GM19372 (cell line): ENCODE results near the gene ATXN7L1.
"Not testable (repeated sequence)": the region's sequence is repeated elsewhere in the genome, so short reads cannot be mapped to it uniquely, and the experiment has no call there.

Source experiments
- ATAC-seq: cut with Tn5 transposase; IDR thresholded peaks from one replicate; pipeline ENCODE4 v1.9.1; 2021; ENCODE audit warnings: mild to moderate bottlenecking, low read depth, moderate library complexity; ENCODE audit not compliant: unreplicated experiment

ATXN7L1 gene

DNA sequence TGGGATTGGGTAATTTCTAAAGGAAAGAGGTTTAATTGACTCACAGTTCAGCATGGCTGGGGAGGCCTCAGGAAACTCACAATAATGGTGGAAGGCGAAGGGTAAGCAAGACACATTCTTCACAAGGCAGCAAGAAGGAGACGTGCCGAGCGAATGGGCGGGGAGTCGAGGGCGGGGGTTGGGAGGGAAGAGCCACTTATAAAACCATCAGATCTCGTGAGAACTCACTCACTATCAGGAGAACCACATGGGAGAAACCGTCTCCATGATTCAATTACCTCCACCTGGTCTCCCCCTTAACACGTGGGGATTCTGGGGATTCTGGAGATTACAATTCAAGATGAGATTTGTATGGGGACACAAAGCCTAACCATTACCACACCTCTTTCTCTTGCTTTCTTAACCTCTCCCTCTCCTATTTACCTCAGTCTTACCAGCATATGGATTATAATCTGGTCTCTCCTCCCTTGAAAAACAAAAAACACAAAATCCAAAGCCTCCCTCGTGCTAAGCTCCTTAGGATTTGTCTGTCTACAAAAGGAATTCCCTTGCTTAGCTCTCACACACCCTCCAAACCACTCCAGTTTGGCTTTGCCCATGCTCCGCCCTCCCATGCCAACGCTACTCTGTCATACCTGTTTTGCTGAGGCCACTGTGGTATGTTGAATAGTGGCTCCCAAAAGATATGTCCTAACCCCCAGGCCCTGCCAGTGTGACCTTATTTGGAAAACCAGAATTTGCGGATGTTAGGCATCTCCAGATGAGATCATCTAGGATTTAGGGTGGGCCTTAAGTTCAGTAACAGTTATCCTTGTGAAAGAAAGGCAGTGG lies 275.5 kb downstream of the ATXN7L1 start:
- ATAC-seq: no peak

DNA sequence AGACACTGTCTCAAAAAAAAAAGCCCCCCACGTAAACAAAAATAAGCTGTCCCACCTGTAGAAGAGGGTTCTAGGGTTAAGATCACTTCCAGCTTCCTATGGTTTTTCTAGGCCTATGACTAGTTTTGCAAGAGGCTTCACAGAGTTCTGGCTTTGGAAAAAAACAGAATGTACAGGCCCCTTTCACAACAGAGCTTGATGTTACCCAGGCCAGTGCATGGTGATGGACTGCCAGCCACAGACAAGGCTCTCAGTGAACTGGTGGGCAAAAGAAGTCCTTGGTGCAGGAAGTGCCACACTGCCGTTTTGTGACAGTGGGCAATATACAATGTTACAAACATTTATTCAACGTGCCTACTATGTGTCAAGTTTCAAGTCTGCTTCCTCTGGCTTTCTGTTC lies 276.8 kb downstream of the ATXN7L1 start:
- no peak for ATAC-seq

DNA sequence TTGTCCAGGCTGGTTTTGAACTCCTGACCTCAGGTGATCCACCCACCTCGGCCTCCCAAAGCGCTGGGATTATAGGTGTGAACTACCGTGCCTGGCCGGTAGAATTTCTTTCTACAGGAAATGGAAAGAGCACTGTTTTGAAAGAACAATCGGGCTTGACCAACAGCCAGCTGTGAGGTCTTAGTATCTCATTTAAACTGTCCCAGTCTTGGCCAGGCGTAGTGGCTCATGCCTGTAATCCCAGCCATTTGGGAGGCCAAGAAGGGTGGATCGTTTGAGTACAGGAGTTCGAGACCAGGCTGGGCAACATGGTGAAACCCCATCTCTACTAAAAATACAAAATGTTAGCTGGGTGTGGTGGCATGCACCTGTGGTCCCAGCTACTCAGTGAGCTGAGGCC lies 277.3 kb downstream of the ATXN7L1 start:
- ATAC-seq: not testable (repeated sequence)

DNA sequence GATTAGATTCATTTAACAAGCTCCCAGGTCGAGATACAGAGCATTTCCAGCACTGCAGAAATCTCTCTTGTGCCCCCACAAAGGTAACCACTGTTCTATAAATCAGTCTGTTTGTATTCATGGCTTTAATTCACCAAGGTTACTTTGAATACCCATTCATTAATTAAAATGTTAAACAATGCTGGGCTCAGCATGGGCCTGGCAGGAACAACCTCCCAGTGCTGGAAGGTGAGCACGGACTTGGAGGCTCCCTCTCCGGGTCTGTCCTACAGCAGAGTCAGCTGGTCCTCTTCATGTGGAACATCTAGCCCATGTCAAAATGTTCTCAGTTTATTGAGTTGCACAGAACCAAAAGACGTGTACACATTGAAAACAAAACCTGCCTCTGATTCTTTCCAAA lies 279.5 kb downstream of the ATXN7L1 start:
- no peak for ATAC-seq

DNA sequence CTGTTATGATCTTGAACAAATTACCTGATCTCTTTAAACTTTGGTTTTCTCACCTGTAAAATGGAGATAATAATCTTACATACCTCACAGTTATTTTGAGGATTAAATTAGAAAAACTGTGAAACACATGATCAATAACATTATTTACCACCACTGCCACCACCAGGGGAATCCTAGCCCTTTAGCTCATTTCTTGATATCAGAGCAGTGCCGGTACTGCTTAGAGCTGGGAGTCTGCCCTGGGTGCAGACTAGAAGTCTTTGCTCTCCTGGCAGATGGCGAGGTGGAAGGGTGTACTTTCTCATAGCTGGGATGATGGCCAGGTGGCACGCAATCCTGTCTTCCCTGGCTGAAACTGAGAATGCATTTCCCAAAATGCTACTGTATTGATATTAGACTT lies 282.4 kb downstream of the ATXN7L1 start:
- no peak for ATAC-seq

DNA sequence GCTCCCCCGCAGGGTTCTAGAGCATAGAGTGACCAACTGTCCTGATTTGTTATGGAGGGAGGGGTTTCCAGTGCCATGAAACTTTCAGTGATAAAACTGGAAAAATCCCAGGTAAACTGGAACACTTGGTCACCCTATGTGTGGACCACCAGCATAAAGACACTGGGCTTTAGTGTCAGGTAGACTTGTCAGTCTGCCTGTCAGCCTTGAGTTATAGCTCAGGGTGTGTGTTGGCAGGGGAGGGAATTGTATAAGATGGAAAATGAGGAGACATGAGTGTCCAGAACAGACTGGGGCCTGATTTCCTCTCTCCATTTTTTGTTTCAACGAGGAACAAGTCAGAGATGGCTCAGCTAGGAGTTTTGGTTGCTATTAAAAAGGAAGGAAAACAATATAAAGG lies 284.9 kb downstream of the ATXN7L1 start:
- no peak for ATAC-seq

DNA sequence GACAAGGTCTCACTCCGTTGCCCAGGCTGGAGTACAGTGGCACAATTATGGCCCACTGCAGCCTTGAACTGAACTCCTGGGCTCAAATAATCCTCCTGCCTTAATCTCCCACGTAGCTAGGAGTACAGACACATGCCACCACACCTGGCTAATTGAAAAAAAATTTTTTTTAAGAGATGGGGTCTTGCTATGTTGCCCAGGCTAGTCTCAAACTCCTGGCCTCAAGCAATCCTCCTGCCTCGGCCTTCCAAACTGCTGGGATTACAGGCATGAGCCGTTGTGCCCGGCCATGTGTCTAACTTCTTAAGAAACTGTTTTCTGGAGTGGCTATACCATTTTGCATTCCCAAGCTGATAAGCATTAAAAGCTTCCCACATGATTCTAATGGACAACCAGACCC lies 285.6 kb downstream of the ATXN7L1 start:
- no peak for ATAC-seq

DNA sequence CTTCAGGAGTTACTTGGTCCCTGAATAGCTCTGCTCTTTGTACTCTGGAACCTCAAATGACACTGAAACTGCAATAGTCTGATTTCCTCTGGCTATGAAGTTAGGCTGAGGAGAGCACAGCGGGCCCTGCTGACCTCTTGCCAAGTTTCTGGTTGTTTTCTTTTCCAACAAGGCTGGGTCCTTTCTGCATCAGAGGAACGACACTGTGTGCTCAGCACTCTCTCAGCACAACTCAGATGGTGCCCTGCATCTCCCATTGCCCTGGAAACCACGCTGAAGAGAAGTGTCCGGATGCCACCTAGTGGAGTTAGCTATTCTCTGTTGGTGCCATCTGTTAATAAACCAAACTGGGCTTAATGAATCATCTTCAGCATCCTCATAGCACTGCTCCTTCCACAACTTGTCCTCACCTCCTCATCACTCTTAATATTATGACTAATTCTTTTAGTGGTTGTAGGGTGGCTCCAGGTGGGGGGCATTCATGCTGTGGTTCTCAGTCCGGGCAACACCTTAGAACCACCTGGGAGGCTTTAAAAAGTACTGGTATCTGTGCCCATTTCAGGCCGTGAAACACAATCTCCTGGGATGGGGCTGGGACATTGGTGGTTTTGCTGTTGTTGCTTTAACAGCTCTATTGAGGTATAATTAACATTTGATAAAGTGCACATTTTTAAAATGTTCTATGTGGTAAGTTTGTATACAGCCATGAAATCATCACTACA lies 286.9 kb downstream of the ATXN7L1 start:
- peak; percentile 79 for ATAC-seq

DNA sequence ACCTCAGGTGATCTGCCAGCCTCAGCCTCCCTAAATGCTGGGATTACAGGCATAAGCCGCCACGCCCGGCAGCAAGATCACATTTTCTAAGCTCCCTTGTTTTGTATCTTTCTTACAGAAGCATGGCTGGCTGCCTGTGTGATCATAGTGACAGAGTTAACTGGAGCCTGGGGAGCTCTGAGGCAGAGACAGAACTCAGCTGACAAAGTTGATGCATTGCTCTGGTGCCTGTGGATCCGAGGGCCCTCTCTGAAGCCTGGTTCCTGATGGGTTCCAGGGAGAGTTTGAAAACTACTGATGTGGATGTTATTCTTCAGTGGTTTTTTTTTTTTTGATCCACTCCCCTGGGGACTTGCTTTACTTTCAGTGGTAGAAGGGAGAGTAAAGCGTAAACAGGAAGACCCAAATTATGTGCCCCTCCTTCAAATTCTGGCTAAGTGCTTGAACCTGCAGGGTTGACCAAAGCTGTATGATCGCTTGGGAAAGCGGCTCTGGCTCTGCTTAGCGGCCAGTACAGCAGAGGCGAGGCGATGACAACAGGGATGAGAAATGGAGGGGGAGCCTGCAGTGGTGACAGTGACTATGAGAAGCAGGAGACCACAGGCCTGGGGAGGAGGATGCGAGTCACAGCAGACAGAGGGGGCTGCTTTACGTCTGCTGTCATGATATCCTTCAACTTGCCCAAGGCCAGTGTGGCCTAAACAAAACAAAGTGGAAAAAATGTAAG lies 288.3 kb downstream of the ATXN7L1 start:
- ATAC-seq: no peak

DNA sequence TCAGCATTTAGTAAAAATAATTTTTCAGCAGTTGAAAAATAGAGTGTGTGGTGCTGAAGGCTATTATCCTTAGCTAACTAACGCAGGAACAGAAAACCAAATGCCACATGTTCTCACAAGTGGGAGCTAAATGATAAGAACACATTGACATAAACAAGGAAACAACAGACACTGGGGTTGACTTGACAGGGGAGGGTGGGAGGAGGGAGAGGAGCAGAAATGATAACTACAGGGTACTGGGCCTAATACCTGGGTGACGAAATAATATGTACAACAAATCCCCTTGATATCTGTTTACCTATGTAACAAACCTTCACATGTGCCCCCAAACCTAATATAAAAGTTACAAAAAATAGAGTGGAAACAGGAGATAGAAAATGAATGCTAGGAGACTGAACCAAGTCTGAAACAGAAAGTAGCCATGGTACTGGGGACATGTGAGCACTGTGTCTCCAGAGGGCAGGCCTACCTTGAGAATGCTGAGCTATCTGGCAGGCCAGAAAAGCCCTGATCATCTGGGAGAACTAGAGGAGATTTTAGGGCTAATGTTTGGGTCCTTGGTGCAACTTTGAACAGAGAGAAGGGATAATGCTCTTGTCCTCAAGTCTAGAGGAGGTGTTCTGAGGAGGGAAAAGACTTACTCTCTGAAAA lies 290.4 kb downstream of the ATXN7L1 start:
- no peak for ATAC-seq

DNA sequence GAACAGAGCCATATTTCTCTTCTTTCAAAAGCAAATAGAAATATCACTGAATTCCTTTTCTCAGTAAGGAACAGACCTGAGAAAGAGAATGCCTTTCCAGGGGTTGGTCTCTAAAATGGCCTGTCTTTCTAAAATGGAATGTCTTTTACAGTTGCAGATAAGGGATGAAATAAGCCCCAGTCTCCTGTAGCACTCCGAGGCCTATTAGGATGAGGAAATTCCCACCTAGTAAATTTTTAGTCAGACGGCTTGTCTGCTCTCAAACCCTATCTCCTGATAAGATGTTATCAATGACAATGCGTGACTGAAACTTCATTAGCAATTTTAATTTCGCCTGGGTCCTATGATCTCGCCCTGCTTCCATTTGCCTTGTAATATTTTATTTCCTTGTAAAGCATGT lies 292.2 kb downstream of the ATXN7L1 start:
- no peak for ATAC-seq

DNA sequence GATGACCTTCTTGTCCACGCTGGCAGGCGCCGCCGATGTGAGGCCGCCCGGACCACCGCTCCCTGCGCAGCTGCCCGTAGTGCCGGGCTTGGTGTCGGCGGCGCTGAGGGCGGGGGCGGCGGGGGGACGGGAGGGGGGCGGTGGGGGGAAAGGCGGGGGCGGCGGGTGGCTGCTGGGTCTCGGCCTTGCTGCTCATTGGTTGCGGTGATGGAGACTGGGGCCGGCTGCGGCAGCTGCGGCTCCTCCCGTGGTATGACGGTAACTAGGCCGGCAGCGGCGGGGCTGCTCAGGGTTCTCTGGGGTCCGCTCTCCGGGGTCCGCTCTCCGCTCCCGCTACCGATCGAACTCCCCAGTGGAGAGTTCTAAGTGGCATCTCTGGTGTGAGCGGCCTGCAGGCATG lies 293.3 kb downstream of the ATXN7L1 start:
- no peak for ATAC-seq

DNA sequence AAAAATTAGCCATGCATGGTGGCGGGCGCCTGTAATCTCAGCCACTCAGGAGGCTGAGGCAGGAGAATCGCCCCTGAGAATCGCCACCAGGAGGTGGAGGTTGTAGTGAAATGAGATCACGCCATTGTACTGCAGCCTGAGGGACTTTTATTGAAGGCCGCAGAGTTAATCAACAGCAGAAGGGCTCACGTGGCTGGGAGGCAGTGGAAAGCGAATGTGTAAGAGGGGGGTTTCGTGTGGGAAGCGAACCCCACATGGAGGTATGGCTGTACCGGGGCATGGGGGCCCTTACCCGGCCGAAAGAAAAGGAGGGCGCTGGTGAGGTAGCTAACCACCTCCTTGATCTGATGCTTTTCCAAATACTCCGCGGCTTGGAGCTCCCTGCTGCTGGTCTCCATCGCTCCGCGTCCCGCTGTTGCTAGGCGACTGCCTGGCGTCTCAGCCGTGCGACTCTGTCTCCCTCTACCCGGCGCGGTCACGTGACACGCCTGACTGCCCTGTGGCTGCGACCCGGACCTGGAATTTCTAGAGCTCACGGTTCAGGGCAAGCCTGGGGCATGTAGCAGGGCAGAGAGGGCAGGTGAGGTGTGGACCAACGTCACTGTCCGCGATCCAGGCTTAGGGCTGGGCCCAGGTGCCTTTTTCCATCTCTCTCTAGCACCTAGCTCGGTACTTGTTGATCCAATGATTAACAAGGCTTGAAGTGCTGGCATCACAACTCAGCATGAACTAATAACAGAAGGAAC lies 295.2 kb downstream of the ATXN7L1 start, which contains the start of gene EFCAB10:
Gene EFCAB10 (minus strand): TSS at position 428 of the 746 bp plus-strand sequence. CDS start 30 bp downstream, at position 398.
- ATAC-seq: no peak

DNA sequence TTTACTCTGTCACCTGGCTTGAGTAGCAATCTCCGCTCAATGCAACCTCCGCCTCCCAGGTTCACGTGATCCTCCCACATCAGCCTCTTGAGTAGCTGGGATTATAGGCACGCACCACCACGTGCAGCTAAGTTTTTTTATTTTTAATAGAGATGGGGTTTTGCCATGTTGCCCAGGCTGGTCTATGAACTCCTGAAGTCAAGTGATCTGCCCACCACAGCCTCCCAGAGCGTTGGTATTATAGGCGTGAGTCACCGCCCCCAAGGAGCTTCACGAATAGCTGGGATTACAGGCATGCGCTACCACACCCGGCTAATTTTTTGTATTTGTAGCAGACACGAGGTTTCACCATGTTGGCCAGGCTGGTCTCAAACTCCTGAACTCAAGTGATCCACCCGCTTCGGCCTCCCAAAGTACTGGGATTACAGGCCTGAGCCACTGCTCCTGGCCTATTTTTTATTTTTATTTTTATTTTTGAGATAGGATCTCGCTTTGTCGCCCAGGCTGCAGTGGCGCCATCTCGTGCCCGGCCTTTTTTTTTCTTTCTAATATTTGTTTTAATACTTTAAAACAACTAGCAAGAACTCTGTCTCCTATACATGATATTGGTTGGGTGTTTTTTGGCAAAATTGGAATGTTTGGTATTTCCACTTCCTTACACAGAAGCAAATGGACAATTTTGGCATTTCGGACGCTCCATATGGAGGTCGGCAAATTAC lies 296.2 kb downstream of the ATXN7L1 start:
- ATAC-seq: no peak

DNA sequence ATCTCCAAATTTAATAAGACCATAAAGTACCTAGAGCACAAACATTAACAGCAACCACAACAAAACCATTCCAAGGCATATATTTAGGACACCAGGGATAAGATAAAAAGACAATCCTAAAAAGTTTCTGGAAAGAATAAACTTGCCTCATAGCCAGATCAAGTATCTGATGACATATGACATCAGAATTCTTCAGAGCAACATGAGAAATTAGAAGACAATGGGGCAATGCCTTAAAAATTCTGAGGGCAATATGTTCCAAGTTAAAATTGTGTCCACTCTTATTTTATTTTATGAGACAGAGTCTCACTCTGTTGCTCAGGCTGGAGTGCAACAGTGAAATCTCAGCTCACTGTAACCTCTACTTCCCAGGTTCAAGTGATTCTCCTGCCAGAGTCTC lies 297.9 kb downstream of the ATXN7L1 start:
- no peak for ATAC-seq

DNA sequence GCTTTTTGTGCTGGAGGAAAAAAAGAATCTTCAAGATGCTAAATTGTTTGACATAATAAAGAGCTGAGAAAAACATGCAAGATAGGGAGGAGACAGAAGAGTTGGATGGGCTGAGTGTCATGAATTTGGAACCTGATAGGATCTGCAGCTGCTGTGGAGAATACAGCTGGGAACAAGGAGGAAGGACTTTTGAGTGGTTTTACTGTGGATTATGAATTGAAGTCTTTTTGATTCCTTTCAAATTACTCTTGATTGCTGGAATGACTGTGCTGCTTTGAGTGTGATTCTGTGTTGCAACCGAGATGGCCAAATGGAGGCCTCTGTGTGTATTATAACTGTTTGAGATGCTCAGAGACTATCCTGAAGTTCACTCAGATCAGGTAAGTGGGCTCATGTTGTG lies 299.1 kb downstream of the ATXN7L1 start:
- ATAC-seq: no peak

DNA sequence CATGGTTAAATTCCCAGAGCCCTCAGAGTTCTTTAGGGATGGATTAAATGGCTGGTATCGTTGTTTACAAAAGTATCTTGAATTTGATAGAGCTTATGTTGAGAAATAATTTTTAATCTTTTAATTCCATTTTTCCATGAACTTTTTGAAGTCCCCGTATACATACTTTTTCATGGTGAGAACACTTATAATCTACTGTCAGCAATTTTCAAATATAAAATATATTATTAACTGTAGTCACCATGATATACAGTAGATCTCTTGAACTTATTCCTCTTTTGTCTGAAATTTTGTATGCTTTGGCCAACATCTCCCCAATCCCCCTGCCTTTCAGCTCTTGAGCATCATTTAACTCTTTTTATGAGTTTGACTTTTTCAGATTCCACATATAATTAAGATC lies 304.5 kb downstream of the ATXN7L1 start:
- no peak for ATAC-seq

DNA sequence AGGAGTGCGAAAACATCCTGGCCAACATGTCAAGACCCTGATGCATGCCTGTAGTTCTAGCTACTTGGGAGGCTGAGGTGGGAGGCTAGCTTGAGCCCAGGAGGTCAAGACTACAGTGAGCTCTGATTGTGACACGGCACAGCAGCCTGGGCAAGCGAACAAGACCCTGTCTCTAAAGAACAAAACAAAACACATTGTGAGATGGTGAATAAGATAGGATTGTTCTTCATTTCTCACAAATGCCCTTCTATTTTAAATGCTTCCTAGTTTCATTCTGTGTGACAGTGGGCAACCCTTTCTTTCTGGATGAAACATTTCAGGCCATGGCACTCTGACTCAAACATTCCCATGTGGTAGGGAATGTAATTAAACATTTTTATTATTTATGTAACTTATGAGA lies 308.6 kb downstream of the ATXN7L1 start:
- no peak for ATAC-seq

DNA sequence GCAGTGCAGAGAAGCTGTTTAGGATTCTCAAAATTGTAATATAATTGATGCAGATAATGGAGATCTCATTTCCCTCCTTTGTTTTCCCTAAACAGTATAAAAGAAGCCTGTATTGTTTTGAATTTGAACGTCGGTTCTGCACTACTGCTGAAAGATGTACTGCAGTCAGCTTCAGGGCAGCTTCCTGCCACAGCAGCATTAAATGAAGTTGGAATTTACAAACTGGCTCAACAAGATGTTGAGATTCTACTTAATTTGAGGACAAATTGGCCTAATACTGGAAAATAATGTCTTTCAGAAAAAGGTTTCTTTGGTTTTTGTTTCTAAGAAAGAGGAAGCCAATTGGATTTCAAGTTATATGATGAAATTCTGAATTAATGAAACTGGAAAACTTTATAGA lies 309.4 kb downstream of the ATXN7L1 start:
- ATAC-seq: no peak
